ENCODE measurements around the gene CYP51A1. TPM values are rescaled to one million over a fixed set of nuclear protein-coding genes. Genes with fewer than 3 reads are reported as not detected.

The CYP51A1 gene
- total RNA-seq, 4 donors from 2014 or later, result 79.0 to 168 (median 119) TPM

DNA sequence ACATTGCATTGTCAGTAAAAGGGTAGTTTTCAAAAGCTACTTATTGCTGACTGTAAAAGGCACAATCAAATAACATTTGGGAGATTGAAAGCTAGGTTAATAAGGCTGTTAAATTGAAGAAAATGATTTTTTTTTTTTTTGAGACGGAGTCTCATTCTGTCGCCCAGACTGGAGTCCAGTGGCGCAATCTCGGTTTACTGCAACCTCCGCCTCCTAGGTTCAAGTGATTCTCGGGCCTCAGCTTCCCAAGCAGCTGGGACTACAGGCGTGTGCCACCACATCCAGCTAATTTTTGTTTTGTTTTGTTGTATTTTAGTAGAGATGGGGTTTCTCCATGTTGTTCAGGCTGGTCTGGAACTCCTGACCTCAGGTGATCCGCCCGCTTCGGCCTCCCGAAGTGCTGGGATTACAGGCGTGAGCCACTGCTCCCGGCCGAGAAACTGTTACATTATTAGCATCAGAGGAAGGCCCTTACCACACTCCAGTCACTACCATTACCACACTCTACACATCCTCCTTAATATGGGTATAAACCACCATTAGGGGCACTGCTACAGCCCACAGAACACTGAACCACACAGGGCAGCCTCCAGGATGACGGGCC, 1.0 kb downstream of the CYP51A1 start:
- DNase-seq, result no peak
- intact Hi-C loops (cut with DNase I), result loop anchor here (10.0 kb wide), 1 partner anchor 112 kb away; the partner anchor contains the start of genes ANKIB1 and KRIT1
- TF ChIP-seq POLR2A (IDR thresholded peaks at IDR 0.05), result no peak
- TF ChIP-seq, protein P1, sequence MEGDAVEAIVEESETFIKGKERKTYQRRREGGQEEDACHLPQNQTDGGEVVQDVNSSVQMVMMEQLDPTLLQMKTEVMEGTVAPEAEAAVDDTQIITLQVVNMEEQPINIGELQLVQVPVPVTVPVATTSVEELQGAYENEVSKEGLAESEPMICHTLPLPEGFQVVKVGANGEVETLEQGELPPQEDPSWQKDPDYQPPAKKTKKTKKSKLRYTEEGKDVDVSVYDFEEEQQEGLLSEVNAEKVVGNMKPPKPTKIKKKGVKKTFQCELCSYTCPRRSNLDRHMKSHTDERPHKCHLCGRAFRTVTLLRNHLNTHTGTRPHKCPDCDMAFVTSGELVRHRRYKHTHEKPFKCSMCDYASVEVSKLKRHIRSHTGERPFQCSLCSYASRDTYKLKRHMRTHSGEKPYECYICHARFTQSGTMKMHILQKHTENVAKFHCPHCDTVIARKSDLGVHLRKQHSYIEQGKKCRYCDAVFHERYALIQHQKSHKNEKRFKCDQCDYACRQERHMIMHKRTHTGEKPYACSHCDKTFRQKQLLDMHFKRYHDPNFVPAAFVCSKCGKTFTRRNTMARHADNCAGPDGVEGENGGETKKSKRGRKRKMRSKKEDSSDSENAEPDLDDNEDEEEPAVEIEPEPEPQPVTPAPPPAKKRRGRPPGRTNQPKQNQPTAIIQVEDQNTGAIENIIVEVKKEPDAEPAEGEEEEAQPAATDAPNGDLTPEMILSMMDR (IDR thresholded peaks at IDR 0.05), result no peak

DNA sequence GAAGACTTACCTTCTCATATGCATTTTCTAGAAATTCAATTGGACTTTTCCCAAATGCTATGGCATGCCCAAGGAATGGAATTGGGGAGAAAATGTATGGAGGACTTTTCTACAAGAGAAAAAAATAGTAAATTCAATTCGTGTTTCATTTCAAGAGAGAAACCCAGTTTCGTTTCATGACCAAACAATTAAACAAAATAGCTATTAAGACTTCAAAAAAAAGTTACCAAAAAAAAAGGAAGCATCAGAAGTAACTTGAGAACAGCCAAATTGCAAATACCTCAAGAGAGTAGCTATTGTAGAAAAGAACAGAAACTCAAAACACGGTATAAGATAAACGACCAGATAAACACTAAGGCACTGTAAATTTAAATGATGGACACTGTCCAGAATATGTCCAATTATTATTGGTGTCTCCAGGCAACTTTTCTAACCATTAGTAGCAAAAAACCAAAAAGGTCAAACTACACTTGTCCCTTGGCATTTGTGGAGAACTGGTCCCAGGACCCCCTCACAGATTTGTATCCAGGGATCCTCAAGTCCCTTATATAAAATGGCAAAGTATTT, 2.4 kb downstream of the CYP51A1 start:
- Histone ChIP-seq H3K36me3 (peaks cover 0 to 44% (median 3%) of the 10 kb centered on the region in 3 donors), H3K27ac (no peak overlapping the region), H3K4me3 (no peak overlapping the region), H3K4me1 (peaks cover 0 to 36% (median 8%) of the 10 kb centered on the region in 3 donors), H3K27me3 (no peaks in the 10 kb centered on the region), H3K9me3 (no peaks in the 10 kb centered on the region)
- WGBS, 2 donors, result 53 to 63% methylated on average over 4 of the region's 4 CpGs
- intact Hi-C loops (cut with DNase I), result loop anchor here (10.0 kb wide), 1 partner anchor 113 kb away; the partner anchor contains the start of genes ANKIB1 and KRIT1
- no peak for TF ChIP-seq POLR2A (IDR thresholded peaks at IDR 0.05)
- TF ChIP-seq, protein P1 (IDR thresholded peaks at IDR 0.05), result no peak
- no peak for DNase-seq

More for the DNA sequence above, 1.0 kb downstream of the CYP51A1 start:
- H3K4me3 ChIP-seq, result peak overlapping the region; percentile 88 to 95 (median 94)
- H3K4me1 ChIP-seq, result peaks cover 0 to 36% (median 8%) of the 10 kb centered on the region in 3 donors
- no peaks in the 10 kb centered on the region for H3K27me3 ChIP-seq
- WGBS, 2 donors, result 40 to 55% methylated on average over 7 to 15 of the region's 15 CpGs
- H3K9me3 ChIP-seq, result no peaks in the 10 kb centered on the region
- H3K36me3 ChIP-seq, result peaks cover 0 to 30% (median 3%) of the 10 kb centered on the region in 3 donors
- peak overlapping the region; percentile 95 to 98 (median 97) for H3K27ac ChIP-seq

DNA sequence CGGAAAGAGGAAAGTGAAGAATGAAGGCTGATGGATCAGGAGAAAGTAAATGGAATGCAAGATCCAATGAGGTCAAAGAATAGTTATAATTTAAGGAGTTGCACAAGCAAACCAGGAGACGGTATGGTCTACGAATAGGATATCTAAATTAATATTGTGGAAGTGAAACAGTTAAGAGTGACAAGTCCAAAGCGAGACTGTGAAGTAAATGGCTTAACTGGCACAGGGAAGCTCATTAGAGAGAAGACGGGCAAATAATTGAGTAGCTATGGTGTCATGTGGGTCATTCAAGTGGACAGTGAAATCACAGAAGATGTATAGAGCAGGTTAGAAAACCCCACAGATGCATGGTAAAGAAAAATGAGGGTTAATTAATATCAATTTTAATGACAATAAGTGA, 3.2 kb downstream of the CYP51A1 start:
- H3K27me3 ChIP-seq, result no peaks in the 10 kb centered on the region
- H3K27ac ChIP-seq, result no peak overlapping the region
- 86 to 94% methylated on average over 5 of the region's 5 CpGs for WGBS, 2 donors
- H3K4me3 ChIP-seq, result no peak overlapping the region
- intact Hi-C loops (cut with DNase I), result loop anchor here (10.0 kb wide), 1 partner anchor 114 kb away; the partner anchor contains the start of genes ANKIB1 and KRIT1
- H3K4me1 ChIP-seq, result peaks cover 0 to 36% (median 8%) of the 10 kb centered on the region in 3 donors
- H3K36me3 ChIP-seq, result peaks cover 0 to 51% (median 9%) of the 10 kb centered on the region in 3 donors
- TF ChIP-seq POLR2A (IDR thresholded peaks at IDR 0.05), result no peak
- TF ChIP-seq, protein P1 (IDR thresholded peaks at IDR 0.05), result no peak
- no peaks in the 10 kb centered on the region for H3K9me3 ChIP-seq
- DNase-seq, result no peak

DNA sequence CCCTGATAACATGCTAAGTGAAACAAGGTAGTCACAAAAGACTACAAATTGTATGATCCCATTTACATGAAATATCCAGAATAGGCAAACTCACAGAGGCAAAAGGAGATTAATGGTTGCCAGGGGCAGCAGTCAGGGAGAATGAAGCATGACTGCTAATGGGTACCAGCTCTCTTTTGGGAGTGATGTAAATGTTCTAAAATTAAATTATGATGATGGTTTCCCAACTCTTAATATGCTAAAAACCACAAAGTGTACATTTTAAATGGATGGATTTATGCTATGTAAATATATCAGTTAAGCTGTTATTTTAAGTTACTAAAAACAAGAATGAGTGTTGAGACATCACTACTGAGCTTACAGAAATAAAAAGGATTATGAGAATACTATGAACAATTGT, 12.6 kb downstream of the CYP51A1 start:
- no peak overlapping the region for H3K4me3 ChIP-seq
- no peaks in the 10 kb centered on the region for H3K27me3 ChIP-seq
- DNase-seq, result no peak
- no peaks in the 10 kb centered on the region for H3K9me3 ChIP-seq
- intact Hi-C loops (cut with DNase I), result no loop called here
- H3K36me3 ChIP-seq, result peaks cover 0 to 96% (median 9%) of the 10 kb centered on the region in 3 donors
- peaks cover 0 to 6% (median 0%) of the 10 kb centered on the region in 3 donors for H3K4me1 ChIP-seq
- H3K27ac ChIP-seq, result no peak overlapping the region
- no peak for TF ChIP-seq POLR2A (IDR thresholded peaks at IDR 0.05)
- TF ChIP-seq, protein P1 (IDR thresholded peaks at IDR 0.05), result no peak

DNA sequence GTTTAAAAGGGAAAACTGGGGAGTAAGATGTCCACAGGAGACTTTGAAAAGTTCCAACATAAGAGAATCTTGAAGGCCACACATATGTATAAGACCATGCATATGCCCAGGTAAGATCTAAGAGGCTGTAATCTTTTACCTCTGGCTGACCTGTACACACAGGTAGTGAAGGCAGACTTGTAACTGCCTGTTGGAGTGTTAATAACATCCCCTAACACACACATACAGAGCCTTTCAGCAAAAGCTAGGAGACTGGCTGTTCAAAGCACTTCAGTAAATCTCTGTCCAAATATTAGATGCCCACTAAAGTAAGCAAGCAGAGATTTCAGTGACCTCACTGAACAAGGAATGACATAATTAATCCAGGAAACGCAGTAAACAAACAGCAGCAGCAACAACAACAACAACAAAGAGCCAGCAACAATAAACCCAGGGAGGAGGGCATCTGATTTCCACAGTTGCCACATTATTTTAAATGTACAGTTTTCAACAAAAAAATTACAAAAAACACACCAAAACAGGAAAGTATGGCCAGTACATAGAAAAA, 15.0 kb downstream of the CYP51A1 start:
- Histone ChIP-seq H3K9me3 (no peaks in the 10 kb centered on the region), H3K27ac (no peak overlapping the region), H3K4me1 (peaks cover 0 to 6% (median 0%) of the 10 kb centered on the region in 3 donors), H3K36me3 (peaks cover 0 to 96% (median 0%) of the 10 kb centered on the region in 3 donors), H3K27me3 (no peaks in the 10 kb centered on the region), H3K4me3 (no peak overlapping the region)
- no peak for DNase-seq
- WGBS, 2 donors, result 56 to 71% methylated on average over 1 of the region's 1 CpG
- intact Hi-C loops (cut with DNase I), result no loop called here
- TF ChIP-seq, protein P1 (IDR thresholded peaks at IDR 0.05), result no peak
- TF ChIP-seq POLR2A (IDR thresholded peaks at IDR 0.05), result no peak

Data from esophagus squamous epithelium (tissue), 5 donors.